CD4-positive, alpha-beta T cell (primary cell): Measurements from ENCODE around the gene TBR1. TPM values are rescaled to one million over a fixed set of nuclear protein-coding genes. Genes with fewer than 3 reads are reported as not detected.

Experiments
- ATAC-seq: fragments of 200-7000 bp; cut with Tn5 transposase; one replicate; pipeline ENCODE4 v1.10.0; 2022; ENCODE audit warnings: mild to moderate bottlenecking; ENCODE audit not compliant: poor library complexity
- CTCF ChIA-PET: fragments of 350-600 bp; sonication (Branson Sonifier 250); formaldehyde crosslinking; loops from one replicate; lab custom pipeline; 2021; ENCODE audit warnings: antibody characterized with exemption, inconsistent platforms; lab: Charles Lee
- POLR2A ChIA-PET: fragments of 350-600 bp; sonication (Branson Sonifier 250); formaldehyde crosslinking; loops from one replicate; lab custom pipeline; 2021; ENCODE audit warnings: antibody characterized with exemption, inconsistent platforms; lab: Charles Lee
- DNase-seq, 14 experiments: peaks; one replicate each; pipeline ENCODE4 v3.0.0-alpha.2; 2013 to 2020; ENCODE audit warnings: mixed read lengths in 2 of 14
- H3K27ac ChIP-seq, 2 donors: one replicate each; pipeline versions ENCODE4 v1.5.1 to v1.7.0; 2013; ENCODE audit warnings: low read length in 2 of 2, low read depth in 1 of 2, mild to moderate bottlenecking in 1 of 2
- H3K27me3 ChIP-seq, 2 experiments: 1 replicate in 1 of 2; 2 replicates in 1 of 2; pipeline versions ENCODE4 v1.6.1 to v1.7.0; 2013; ENCODE audit warnings: low read length in 2 of 2, control low read depth in 1 of 2, mild to moderate bottlenecking in 1 of 2, moderate library complexity in 1 of 2; ENCODE audit not compliant: insufficient read depth in 2 of 2, control insufficient read depth in 1 of 2
- H3K36me3 ChIP-seq: one replicate; pipeline ENCODE4 v1.6.1; 2013; ENCODE audit warnings: low read length, control low read depth; ENCODE audit not compliant: insufficient read depth
- H3K4me1 ChIP-seq: one replicate; pipeline ENCODE4 v1.6.1; 2013; ENCODE audit warnings: low read length, control low read depth; ENCODE audit not compliant: insufficient read depth
- H3K4me3 ChIP-seq: one replicate; pipeline ENCODE4 v1.5.1; 2013; ENCODE audit warnings: mild to moderate bottlenecking, low read length, moderate library complexity
- H3K9me3 ChIP-seq, 2 experiments: 1 replicate in 1 of 2; 2 replicates in 1 of 2; pipeline versions ENCODE4 v1.6.1 to v1.7.0; 2013; ENCODE audit warnings: low read length in 2 of 2, mild to moderate bottlenecking in 2 of 2, control low read depth in 1 of 2, moderate library complexity in 1 of 2; ENCODE audit not compliant: control insufficient read depth in 1 of 2, insufficient read depth in 1 of 2
- H3K27ac Mint-ChIP-seq: one replicate; pipeline ENCODE4 v1.8.0; 2020; ENCODE audit warnings: mixed read lengths
- H3K27me3 Mint-ChIP-seq: one replicate; pipeline ENCODE4 v1.8.0; 2021; ENCODE audit warnings: mixed read lengths
- H3K36me3 Mint-ChIP-seq: one replicate; pipeline ENCODE4 v1.8.0; 2021; ENCODE audit warnings: low read depth, mixed read lengths
- H3K4me1 Mint-ChIP-seq: one replicate; pipeline ENCODE4 v1.8.0; 2021; ENCODE audit warnings: low read depth, mixed read lengths
- H3K4me3 Mint-ChIP-seq: one replicate; pipeline ENCODE4 v1.8.0; 2020; ENCODE audit warnings: mild to moderate bottlenecking, mixed read lengths
- H3K9me3 Mint-ChIP-seq: one replicate; pipeline ENCODE4 v1.8.0; 2020; ENCODE audit warnings: mixed read lengths
- CTCF ChIP-seq: fragments of 200-600 bp; IDR thresholded peaks from one replicate; pipeline ENCODE4 v1.8.0; 2022; ENCODE audit warnings: antibody characterized with exemption, mild to moderate bottlenecking
- intact Hi-C, 2 experiments: fragments of 100-400 bp; cut with DNase I in 1 of 2; cut with micrococcal nuclease in 1 of 2; formaldehyde crosslinking; loops; one replicate each; pipeline versions ENCODE4 v1.15.1 to v1.9.0; 2023 to 2025; cut with DNase I, micrococcal nuclease
- total RNA-seq, 174 experiments: library from RNA in 2 of 174; stranded (reverse) in 2 of 174; gene quantifications; one replicate each; pipeline ENCODE4 v1.2.3 and lab custom pipeline; 2021 to 2026

TBR1 gene
- total RNA-seq, 2 experiments from 2014 or later = not detected

GRCh38 chr2:161419638-161420190 lies 3.6 kb downstream of the TBR1 start:
- Mint-ChIP-seq H3K4me3 (no peak overlapping the region), H3K36me3 (no peaks in the 10 kb centered on the region), H3K27ac (no peak overlapping the region), H3K4me1 (peaks cover 68% of the 10 kb centered on the region), H3K9me3 (no peaks in the 10 kb centered on the region), H3K27me3 (peaks cover 93% of the 10 kb centered on the region)
- CTCF ChIA-PET = interaction anchor here (0.6 kb wide), 1 partner anchor 17 kb away, joined by 3 read pairs; no protein-coding TSS in a partner anchor
- peaks cover 0 to 31% of the 10 kb centered on the region in 2 experiments for H3K9me3 ChIP-seq
- H3K4me1 ChIP-seq = peaks cover 55% of the 10 kb centered on the region
- TF ChIP-seq CTCF = no peak
- H3K27ac ChIP-seq = no peak overlapping the region
- ATAC-seq = no peak
- no peak for DNase-seq
- H3K36me3 ChIP-seq = no peaks in the 10 kb centered on the region
- no peak overlapping the region for H3K4me3 ChIP-seq
- peaks cover 83 to 99% of the 10 kb centered on the region in 2 experiments for H3K27me3 ChIP-seq
- POLR2A ChIA-PET = interaction anchor here (1.0 to 1.2 kb wide), 2 partner anchors 31 to 112 kb away, joined by 3 to 4 read pairs (median 3); partner anchors contain the start of gene PSMD14
- intact Hi-C loops = loop anchor here in 1 of 2 experiments (5.0 kb wide), 1 partner anchor 282 kb away; no protein-coding TSS in a partner anchor

DNA sequence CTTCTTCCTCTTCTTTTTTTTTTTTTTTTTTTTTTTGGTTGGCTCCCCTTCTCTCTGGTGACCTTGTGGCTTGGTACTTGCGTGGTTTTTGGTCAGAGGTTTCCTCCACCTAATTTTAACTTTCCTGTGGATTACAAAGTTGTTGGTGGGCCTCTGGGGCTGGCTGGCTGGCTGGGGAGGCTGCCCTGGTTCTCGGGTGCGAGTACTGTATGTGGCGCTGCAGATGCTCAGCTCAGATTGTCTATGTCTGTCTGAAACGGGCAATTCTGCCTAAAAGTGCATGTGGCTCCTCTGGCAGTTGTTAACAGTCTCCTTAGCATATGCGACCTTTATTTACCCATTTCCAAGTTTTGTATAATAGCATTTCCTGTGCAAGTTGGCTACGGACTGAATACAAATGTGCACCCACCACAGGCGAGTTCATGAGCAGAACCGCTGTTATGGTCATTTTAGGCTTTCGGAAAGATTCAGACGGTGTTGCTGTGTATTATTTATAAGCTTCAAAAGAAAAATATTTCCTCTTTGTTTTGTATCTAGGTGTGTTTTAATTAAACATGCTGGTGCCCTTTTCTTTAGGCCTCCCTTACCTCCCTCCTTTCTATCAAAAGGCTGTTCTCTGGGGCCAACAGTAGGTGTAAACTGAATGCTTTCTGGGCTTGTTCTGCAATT lies 4.4 kb downstream of the TBR1 start:
- no peak overlapping the region for H3K27ac Mint-ChIP-seq
- peaks cover 83 to 99% of the 10 kb centered on the region in 2 experiments for H3K27me3 ChIP-seq
- H3K27me3 Mint-ChIP-seq = peaks cover 93% of the 10 kb centered on the region
- no peak overlapping the region for H3K4me3 ChIP-seq
- DNase-seq (no peak), ATAC-seq (no peak)
- H3K27ac ChIP-seq = no peak overlapping the region
- H3K36me3 ChIP-seq = no peaks in the 10 kb centered on the region
- TF ChIP-seq CTCF = no peak
- no peak overlapping the region for H3K4me3 Mint-ChIP-seq
- CTCF ChIA-PET = interaction anchor here (0.6 kb wide), 2 partner anchors 16 to 22 kb away, joined by 3 read pairs; no protein-coding TSS in a partner anchor
- H3K4me1 Mint-ChIP-seq = peaks cover 64% of the 10 kb centered on the region
- H3K36me3 Mint-ChIP-seq = no peaks in the 10 kb centered on the region
- H3K9me3 ChIP-seq = peaks cover 0 to 31% of the 10 kb centered on the region in 2 experiments
- peaks cover 47% of the 10 kb centered on the region for H3K4me1 ChIP-seq
- intact Hi-C loops = no loop called here
- POLR2A ChIA-PET = interaction anchor here (1.0 to 1.2 kb wide), 2 partner anchors 31 to 112 kb away, joined by 3 to 4 read pairs; partner anchors contain the start of gene PSMD14
- H3K9me3 Mint-ChIP-seq = no peaks in the 10 kb centered on the region

GRCh38 chr2:161421686-161422085 lies 5.6 kb downstream of the TBR1 start:
- H3K27ac ChIP-seq = no peak overlapping the region
- H3K9me3 ChIP-seq = peaks cover 10 to 28% of the 10 kb centered on the region in 2 experiments
- Mint-ChIP-seq H3K4me3 (no peak overlapping the region), H3K27ac (no peak overlapping the region), H3K4me1 (peaks cover 61% of the 10 kb centered on the region), H3K9me3 (peaks cover 2% of the 10 kb centered on the region), H3K36me3 (no peaks in the 10 kb centered on the region), H3K27me3 (peaks cover 93% of the 10 kb centered on the region)
- no peak for TF ChIP-seq CTCF
- intact Hi-C loops = no loop called here
- no peak overlapping the region for H3K4me3 ChIP-seq
- CTCF ChIA-PET = no interaction called here
- DNase-seq = no peak
- no peaks in the 10 kb centered on the region for H3K36me3 ChIP-seq
- peaks cover 39% of the 10 kb centered on the region for H3K4me1 ChIP-seq
- H3K27me3 ChIP-seq = peaks cover 82 to 99% of the 10 kb centered on the region in 2 experiments
- no peak for ATAC-seq
- POLR2A ChIA-PET = no interaction called here
